HG02678 (cell line): ENCODE data around the gene NCAM2.

ENCODE experiments used
- ATAC-seq: cut with Tn5 transposase; IDR thresholded peaks from one replicate; pipeline ENCODE4 v1.9.1; 2021; ENCODE audit warnings: mild to moderate bottlenecking, moderate library complexity; ENCODE audit not compliant: unreplicated experiment

The NCAM2 gene

GRCh38 chr21:21204366-21204996 is 206.3 kb downstream of the NCAM2 start:
- no peak for ATAC-seq

- ATAC-seq, result no peak
Measured at GRCh38 chr21:21205604-21206003, 207.4 kb downstream of the NCAM2 start.

GRCh38 chr21:21210552-21210951 is 212.3 kb downstream of the NCAM2 start:
- no peak for ATAC-seq

GRCh38 chr21:21213297-21213696 is 215.1 kb downstream of the NCAM2 start:
- ATAC-seq, result no peak

- no peak for ATAC-seq
Measured at GRCh38 chr21:21216047-21216446, 217.8 kb downstream of the NCAM2 start.

- no peak for ATAC-seq
Measured at GRCh38 chr21:21226472-21226871, 228.3 kb downstream of the NCAM2 start.

- no peak for ATAC-seq
Measured at GRCh38 chr21:21230672-21231071, 232.5 kb downstream of the NCAM2 start.

GRCh38 chr21:21231913-21232312 is 233.7 kb downstream of the NCAM2 start:
- ATAC-seq, result no peak

GRCh38 chr21:21232320-21232719 is 234.1 kb downstream of the NCAM2 start:
- ATAC-seq, result no peak

- ATAC-seq, result no peak
Measured at GRCh38 chr21:21233051-21233450, 234.8 kb downstream of the NCAM2 start.

- no peak for ATAC-seq
Measured at GRCh38 chr21:21236996-21237395, 238.8 kb downstream of the NCAM2 start.

- no peak for ATAC-seq
Measured at GRCh38 chr21:21238629-21239400, 240.6 kb downstream of the NCAM2 start.

- no peak for ATAC-seq
Measured at GRCh38 chr21:21241391-21241790, 243.2 kb downstream of the NCAM2 start.

GRCh38 chr21:21246007-21246406 is 247.8 kb downstream of the NCAM2 start:
- no peak for ATAC-seq

GRCh38 chr21:21247424-21247823 is 249.2 kb downstream of the NCAM2 start:
- no peak for ATAC-seq

GRCh38 chr21:21262048-21262447 is 263.8 kb downstream of the NCAM2 start:
- ATAC-seq, result no peak

- ATAC-seq, result no peak
Measured at GRCh38 chr21:21268061-21268471, 269.9 kb downstream of the NCAM2 start.

GRCh38 chr21:21268885-21269284 is 270.7 kb downstream of the NCAM2 start:
- ATAC-seq, result no peak

GRCh38 chr21:21279193-21279901 is 281.1 kb downstream of the NCAM2 start:
- no peak for ATAC-seq

- no peak for ATAC-seq
Measured at GRCh38 chr21:21283810-21284209, 285.6 kb downstream of the NCAM2 start.

- ATAC-seq, result no peak
Measured at GRCh38 chr21:21286170-21286798, 288.1 kb downstream of the NCAM2 start.
